GM12878 (cell line): ENCODE measurements around the gene PIK3R5. TPM values are rescaled to one million over a fixed set of nuclear protein-coding genes. Genes with fewer than 3 reads are reported as not detected.

ENCODE experiments used
- ATAC-seq: fragments of 200-7000 bp; cut with Tn5 transposase; 3 replicates; pipeline ENCODE4 v1.9.1; 2020; ENCODE audit warnings: mild to moderate bottlenecking, moderate library complexity
- BruUV-seq: library from RNA; stranded (reverse); fragments of 400-500 nt; replicated peaks from 2 replicates; lab custom pipeline; 2021; lab: Mats Ljungman, UMichigan
- CTCF ChIA-PET: fragments of 300-600 bp; sonication (Branson Sonifier 250); formaldehyde crosslinking; extraction: SDS; loops from one replicate; lab custom pipeline; 2021; ENCODE audit warnings: inconsistent platforms; lab: Yijun Ruan, JAX
- POLR2A ChIA-PET: fragments of 350-600 bp; formaldehyde crosslinking; extraction: SDS; loops from one replicate; lab custom pipeline; 2021; ENCODE audit warnings: inconsistent platforms; lab: Charles Lee
- RAD21 ChIA-PET: fragments of 300-600 bp; sonication (Branson Sonifier 250); formaldehyde crosslinking; loops from one replicate; lab custom pipeline; 2023; ENCODE audit warnings: antibody characterized with exemption; ENCODE audit not compliant: unreplicated experiment; lab: Charles Lee
- SMC1A ChIA-PET: fragments of 300-600 bp; sonication (Branson Sonifier 250); formaldehyde crosslinking; loops from one replicate; lab custom pipeline; 2023; ENCODE audit not compliant: unreplicated experiment, uncharacterized antibody; lab: Charles Lee
- DNase-seq: peaks from one replicate; pipeline ENCODE4 v3.0.0-alpha.2; 2011; ENCODE audit warnings: low read depth, low spot score
- FAIRE-seq: peaks from 3 replicates; lab custom pipeline; 2011; peaks lifted over from hg19 to GRCh38; lab: Jason Lieb, UNC
- H2AFZ ChIP-seq: 2 replicates; pipeline ENCODE4 v1.6.0; 2011; ENCODE audit warnings: low read depth, low read length, control low read depth; ENCODE audit not compliant: control insufficient read depth
- H3K27ac ChIP-seq: 2 replicates; pipeline ENCODE4 v1.5.1; 2011; ENCODE audit warnings: control low read depth; ENCODE audit not compliant: control insufficient read depth, insufficient read depth
- H3K27me3 ChIP-seq, 2 experiments: replicated peaks in 1 of 2; 2 replicates each; pipeline versions ENCODE4 v1.6.0 to v1.6.1; 2011; ENCODE audit warnings: low read length in 1 of 2; ENCODE audit not compliant: control insufficient read depth in 2 of 2, insufficient read depth in 2 of 2
- H3K36me3 ChIP-seq, 2 experiments: 2 replicates each; pipeline ENCODE4 v1.5.1; 2011; ENCODE audit warnings: low read length in 1 of 2; ENCODE audit not compliant: control insufficient read depth in 2 of 2, insufficient read depth in 2 of 2
- H3K4me1 ChIP-seq: 2 replicates; pipeline ENCODE4 v1.6.1; 2011; ENCODE audit warnings: mild to moderate bottlenecking, low read length, moderate library complexity, mixed read lengths; ENCODE audit not compliant: control insufficient read depth, insufficient read depth
- H3K4me2 ChIP-seq: 2 replicates; pipeline ENCODE4 v1.6.0; 2011; ENCODE audit warnings: control low read depth; ENCODE audit not compliant: control insufficient read depth, insufficient read depth
- H3K4me3 ChIP-seq: fragments of 200-600 bp; sonication (generic); 2 replicates; pipeline ENCODE4 v1.5.1; 2016
- H3K79me2 ChIP-seq: 2 replicates; pipeline ENCODE4 v1.6.0; 2011; ENCODE audit warnings: low read length; ENCODE audit not compliant: control insufficient read depth, insufficient read depth
- H3K9ac ChIP-seq: 2 replicates; pipeline ENCODE4 v1.8.0; 2011; ENCODE audit warnings: low read length, control low read depth, mixed read lengths; ENCODE audit not compliant: control insufficient read depth, insufficient read depth
- H3K9me3 ChIP-seq: replicated peaks from 3 replicates; pipeline ENCODE4 v1.5.1; 2011; ENCODE audit warnings: mild to moderate bottlenecking, low read length; ENCODE audit not compliant: control insufficient read depth, insufficient read depth
- H4K20me1 ChIP-seq: 2 replicates; pipeline ENCODE4 v1.6.0; 2011; ENCODE audit not compliant: control insufficient read depth, insufficient read depth
- BCL11A ChIP-seq: IDR thresholded peaks from 2 replicates; pipeline ENCODE4 v1.6.1; 2011; ENCODE audit warnings: low read depth, low read length
- CBX3 ChIP-seq: fragments of 200-600 bp; sonication (generic); IDR thresholded peaks from 2 replicates; pipeline ENCODE4 v1.6.1; 2016; ENCODE audit warnings: low read depth, borderline replicate concordance
- NKRF ChIP-seq: fragments of 450-650 bp; conservative IDR thresholded peaks from 2 replicates; pipeline ENCODE4 v1.6.1; 2017; ENCODE audit warnings: mild to moderate bottlenecking, moderate library complexity
- NR2C2 ChIP-seq: IDR thresholded peaks from 2 replicates; pipeline ENCODE4 v1.6.1; 2011; ENCODE audit warnings: borderline replicate concordance, low read depth; ENCODE audit not compliant: control insufficient read depth, insufficient read length
- NRF1 ChIP-seq: conservative IDR thresholded peaks from 2 replicates; pipeline ENCODE4 v1.6.1; 2011; ENCODE audit warnings: mild to moderate bottlenecking, low read depth, low read length, improper control_type of control experiment
- RB1 ChIP-seq: fragments of 450-650 bp; formaldehyde crosslinking; IDR thresholded peaks from 2 replicates; pipeline ENCODE4 v1.6.1; 2017; ENCODE audit warnings: mild to moderate bottlenecking, borderline replicate concordance
- RCOR1 ChIP-seq: conservative IDR thresholded peaks from 2 replicates; pipeline ENCODE4 v1.6.1; 2012; ENCODE audit warnings: low read depth, low read length, improper control_type of control experiment
- SIX5 ChIP-seq: IDR thresholded peaks from 2 replicates; pipeline ENCODE4 v1.6.1; 2011; ENCODE audit warnings: mild to moderate bottlenecking, low read depth, low read length, moderate library complexity; ENCODE audit not compliant: severe bottlenecking
- SREBF1 ChIP-seq: IDR thresholded peaks from 2 replicates; pipeline ENCODE4 v1.6.1; 2012; ENCODE audit warnings: mild to moderate bottlenecking, low read length
- TBL1XR1 ChIP-seq: IDR thresholded peaks from 2 replicates; pipeline ENCODE4 v1.6.1; 2012; ENCODE audit warnings: low read depth, low read length, improper control_type of control experiment
- TCF12 ChIP-seq: IDR thresholded peaks from 2 replicates; pipeline ENCODE4 v1.6.1; 2011; ENCODE audit warnings: low read depth, mild to moderate bottlenecking, low read length
- TCF7 ChIP-seq: IDR thresholded peaks from 2 replicates; pipeline ENCODE4 v1.6.1; 2014; ENCODE audit warnings: antibody characterized with exemption, borderline replicate concordance
- ZBTB40 ChIP-seq: fragments of 450-650 bp; IDR thresholded peaks from 2 replicates; pipeline ENCODE4 v1.6.1; 2016; ENCODE audit warnings: mild to moderate bottlenecking, moderate library complexity, borderline replicate concordance
- ZNF274 ChIP-seq: IDR thresholded peaks from one replicate; pipeline ENCODE4 v1.8.0; 2011; ENCODE audit not compliant: insufficient read length, insufficient read depth
- ZSCAN29 ChIP-seq: fragments of 450-650 bp; IDR thresholded peaks from 2 replicates; pipeline ENCODE4 v1.6.1; 2017; ENCODE audit warnings: mild to moderate bottlenecking, moderate library complexity
- ZZZ3 ChIP-seq: IDR thresholded peaks from 2 replicates; pipeline ENCODE4 v1.6.1; 2011; ENCODE audit warnings: low read depth; ENCODE audit not compliant: control insufficient read depth, insufficient read length
- WGBS: methylation state at CpG from one replicate; pipeline ENCODE4 v1.1.6; 2016; ENCODE audit warnings: low lambda C conversion rate; ENCODE audit not compliant: insufficient replicate concordance, insufficient coverage; ENCODE audit errors: missing lambda C conversion rate; 5-methylcytosine and 5-hydroxymethylcytosine counted together
- in situ Hi-C: fragments of 300-500 bp; cut with MboI; formaldehyde crosslinking; loops from 9 replicates; pipeline ENCODE4 v1.14.3; 2018; ENCODE audit warnings: mixed read lengths
- intact Hi-C: fragments of 100-400 bp; cut with micrococcal nuclease; formaldehyde crosslinking; loops from one replicate; pipeline ENCODE4 v1.14.2; 2022; ENCODE audit not compliant: unreplicated experiment
- polyA plus RNA-seq, 11 experiments: library from polyadenylated mRNA; depleted of rRNA in 4 of 11; unstranded in 6 of 11; stranded (reverse) in 5 of 11; fragments of >200 nt; fragmentation: Nextera tagmentation in 4 of 11; fragmentation: Illumina TruSeq in 1 of 11; extraction: Ambion mirVana in 4 of 11; extraction: Trizol in 1 of 11; gene quantifications; 1 replicate in 1 of 11; 2 replicates in 10 of 11; pipeline versions ENCODE4 v1.2.1 to v1.2.3, GENCODE V29; 2011 to 2016; ENCODE audit warnings: inconsistent platforms in 2 of 11, missing spikeins in 2 of 11, low read depth in 1 of 11
- total RNA-seq, 4 experiments: library from RNA; depleted of rRNA in 3 of 4; stranded (reverse); fragments of >200 nt in 3 of 4; fragmentation: Illumina TruSeq in 1 of 4; extraction: Trizol in 1 of 4; gene quantifications; 2 replicates each; pipeline versions ENCODE4 v1.2.1 to v1.2.3, GENCODE V29; 2013 to 2021

The PIK3R5 gene
- total and polyA plus RNA-seq, 10 of the 15 experiments (the other 5 are each of a cell fraction or from before 2014, with no cell fraction given) = 9.5 to 50.8 (median 35.5) TPM

GRCh38 chr17:8944748-8945147 lies 20.8 kb downstream of the PIK3R5 start:
- Histone ChIP-seq H4K20me1 (no peaks in the 10 kb centered on the region), H3K79me2 (peaks cover 72% of the 10 kb centered on the region), H3K4me2 (no peak overlapping the region), H2AFZ (no peak overlapping the region), H3K9ac (no peak overlapping the region), H3K4me1 (peaks cover 51% of the 10 kb centered on the region), H3K4me3 (no peak overlapping the region), H3K27ac (no peak overlapping the region), H3K27me3 (no peaks in the 10 kb centered on the region), H3K9me3 (peaks cover 6% of the 10 kb centered on the region; the same call in 2 of the 3 replicates), H3K36me3 (peaks cover 20% of the 10 kb centered on the region in 2 experiments; a peak in 3 of 4 replicates)
- FAIRE-seq = no peak
- RAD21 ChIA-PET = interaction anchor here (1.1 to 7.9 kb wide), 3 partner anchors 10 to 44 kb away, joined by 3 to 122 read pairs (median 14); no protein-coding TSS in a partner anchor
- TF ChIP-seq TCF7 (no peak), TCF12 (no peak), RCOR1 (no peak), SREBF1 (no peak), ZBTB40 (no peak), NKRF (no peak), SIX5 (no peak), NR2C2 (no peak), NRF1 (no peak), ZZZ3 (no peak), CBX3 (no peak), ZSCAN29 (no peak), BCL11A (no peak), TBL1XR1 (no peak), RB1 (no peak), ZNF274 (no peak)
- WGBS = 99% methylated on average over 4 of the region's 4 CpGs
- no peak for ATAC-seq
- BruUV-seq = no TSS peak
- intact Hi-C loops (no loop called here), in situ Hi-C loops (no loop called here)
- CTCF ChIA-PET = interaction anchor here (1.6 kb wide), 1 partner anchor 43 kb away, joined by 4 read pairs; no protein-coding TSS in a partner anchor
- SMC1A ChIA-PET = interaction anchor here (1.4 to 19.3 kb wide), 3 partner anchors 12 to 44 kb away, joined by 3 to 345 read pairs (median 27); partner anchors contain the start of gene PIK3R5
- POLR2A ChIA-PET = interaction anchor here (0.6 to 2.4 kb wide), 3 partner anchors 9 to 56 kb away, joined by 3 to 11 read pairs (median 4); no protein-coding TSS in a partner anchor
- no peak for DNase-seq
